HG02610 (cell line): ENCODE measurements around the gene AUTS2.

ENCODE experiments used
- ATAC-seq: cut with Tn5 transposase; IDR thresholded peaks from one replicate; pipeline ENCODE4 v1.9.1; 2021; ENCODE audit warnings: mild to moderate bottlenecking, moderate library complexity; ENCODE audit not compliant: unreplicated experiment

Gene AUTS2

GRCh38 chr7:69622960-69623359 is 24.7 kb downstream of the AUTS2 start:
- peak; percentile 60 for ATAC-seq

- ATAC-seq = no peak
Measured at GRCh38 chr7:69624435-69625230, 26.4 kb downstream of the AUTS2 start.

- no peak for ATAC-seq
Measured at GRCh38 chr7:69625238-69625637, 27.0 kb downstream of the AUTS2 start.

- ATAC-seq = no peak
Measured at GRCh38 chr7:69625798-69626197, 27.5 kb downstream of the AUTS2 start.

- no peak for ATAC-seq
Measured at GRCh38 chr7:69630292-69630691, 32.0 kb downstream of the AUTS2 start.

GRCh38 chr7:69631131-69631530 is 32.9 kb downstream of the AUTS2 start:
- no peak for ATAC-seq

GRCh38 chr7:69632280-69632679 is 34.0 kb downstream of the AUTS2 start:
- ATAC-seq = no peak

GRCh38 chr7:69633122-69633831 is 35.0 kb downstream of the AUTS2 start:
- ATAC-seq = no peak

- no peak for ATAC-seq
Measured at GRCh38 chr7:69635555-69636185, 37.4 kb downstream of the AUTS2 start.

GRCh38 chr7:69638674-69639073 is 40.4 kb downstream of the AUTS2 start:
- ATAC-seq = no peak

- ATAC-seq = no peak
Measured at GRCh38 chr7:69640216-69640615, 41.9 kb downstream of the AUTS2 start.

GRCh38 chr7:69640925-69641594 is 42.8 kb downstream of the AUTS2 start:
- no peak for ATAC-seq

- ATAC-seq = no peak
Measured at GRCh38 chr7:69643265-69643664, 45.0 kb downstream of the AUTS2 start.

- ATAC-seq = no peak
Measured at GRCh38 chr7:69643708-69644445, 45.6 kb downstream of the AUTS2 start.

- ATAC-seq = no peak
Measured at GRCh38 chr7:69645683-69646082, 47.4 kb downstream of the AUTS2 start.

GRCh38 chr7:69651101-69651590 is 52.9 kb downstream of the AUTS2 start:
- ATAC-seq = peak; percentile 85

GRCh38 chr7:69652947-69653701 is 54.8 kb downstream of the AUTS2 start:
- no peak for ATAC-seq

GRCh38 chr7:69653806-69654205 is 55.5 kb downstream of the AUTS2 start:
- ATAC-seq = no peak

GRCh38 chr7:69654381-69654780 is 56.1 kb downstream of the AUTS2 start:
- ATAC-seq = no peak
